Adipocyte (in vitro differentiated cells): ENCODE data around the gene NF1.
"Not testable (repeated sequence)": the region's sequence is repeated elsewhere in the genome, so short reads cannot be mapped to it uniquely, and the experiment has no call there.

Source experiments
- DNase-seq: peaks from one replicate; pipeline ENCODE4 v3.0.0-alpha.2; 2015; ENCODE audit warnings: low read depth
- H3K27me3 ChIP-seq: replicated peaks from 2 replicates; pipeline ENCODE4 v1.7.0; 2013; ENCODE audit warnings: mild to moderate bottlenecking, low read length, moderate library complexity; ENCODE audit not compliant: control insufficient read depth, insufficient read depth
- H3K36me3 ChIP-seq: 2 replicates; pipeline ENCODE4 v1.7.0; 2013; ENCODE audit warnings: low read length, mild to moderate bottlenecking, moderate library complexity; ENCODE audit not compliant: control insufficient read depth, insufficient read depth, severe bottlenecking
- H3K4me1 ChIP-seq: 2 replicates; pipeline ENCODE4 v1.7.0; 2013; ENCODE audit warnings: mild to moderate bottlenecking, low read length, moderate library complexity; ENCODE audit not compliant: control insufficient read depth, insufficient read depth
- H3K4me3 ChIP-seq: 2 replicates; pipeline ENCODE4 v1.7.0; 2013; ENCODE audit warnings: mild to moderate bottlenecking, low read length, moderate library complexity
- H3K9ac ChIP-seq: 2 replicates; pipeline ENCODE4 v1.7.0; 2013; ENCODE audit warnings: mild to moderate bottlenecking, low read length, moderate library complexity
- H3K9me3 ChIP-seq: 2 replicates; pipeline ENCODE4 v1.7.0; 2013; ENCODE audit warnings: mild to moderate bottlenecking, low read length, moderate library complexity; ENCODE audit not compliant: control insufficient read depth

The NF1 gene

GRCh38 chr17:31085563-31085962 lies 9.2 kb upstream of the NF1 start:
- H3K9ac ChIP-seq, result no peak overlapping the region
- no peaks in the 10 kb centered on the region for H3K27me3 ChIP-seq
- H3K36me3 ChIP-seq, result no peaks in the 10 kb centered on the region
- peaks cover 5% of the 10 kb centered on the region for H3K4me1 ChIP-seq
- H3K4me3 ChIP-seq, result no peak overlapping the region
- peak; percentile 82 for DNase-seq
- no peaks in the 10 kb centered on the region for H3K9me3 ChIP-seq

- Histone ChIP-seq H3K9ac (no peak overlapping the region), H3K4me1 (peaks cover 5% of the 10 kb centered on the region), H3K9me3 (no peaks in the 10 kb centered on the region), H3K4me3 (no peak overlapping the region), H3K27me3 (no peaks in the 10 kb centered on the region), H3K36me3 (no peaks in the 10 kb centered on the region)
- no peak for DNase-seq
Measured at GRCh38 chr17:31089471-31089870, 5.3 kb upstream of the NF1 start.

DNA sequence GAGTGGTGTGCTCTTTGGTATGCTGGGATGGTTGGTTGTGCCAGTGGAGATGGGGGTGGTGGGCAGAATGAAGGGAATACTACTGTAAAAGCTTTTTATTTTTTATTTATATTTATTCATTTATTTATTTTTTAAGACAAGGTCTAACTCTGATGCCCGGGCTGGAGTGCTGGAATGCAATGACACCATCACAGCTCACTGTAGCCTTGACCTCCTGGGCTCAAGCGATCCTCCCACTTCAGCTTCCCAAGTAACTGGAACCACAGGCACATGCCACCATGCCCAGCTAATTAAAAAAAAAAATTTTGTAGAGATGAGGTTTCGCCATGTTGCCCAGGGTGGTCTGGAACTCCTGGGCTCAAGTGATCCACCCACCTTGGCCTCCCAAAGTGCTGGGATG lies 4.1 kb upstream of the NF1 start:
- H3K9me3 ChIP-seq, H3K4me3 ChIP-seq, H3K27me3 ChIP-seq, H3K36me3 ChIP-seq, H3K4me1 ChIP-seq, DNase-seq, H3K9ac ChIP-seq: not testable (repeated sequence)

DNA sequence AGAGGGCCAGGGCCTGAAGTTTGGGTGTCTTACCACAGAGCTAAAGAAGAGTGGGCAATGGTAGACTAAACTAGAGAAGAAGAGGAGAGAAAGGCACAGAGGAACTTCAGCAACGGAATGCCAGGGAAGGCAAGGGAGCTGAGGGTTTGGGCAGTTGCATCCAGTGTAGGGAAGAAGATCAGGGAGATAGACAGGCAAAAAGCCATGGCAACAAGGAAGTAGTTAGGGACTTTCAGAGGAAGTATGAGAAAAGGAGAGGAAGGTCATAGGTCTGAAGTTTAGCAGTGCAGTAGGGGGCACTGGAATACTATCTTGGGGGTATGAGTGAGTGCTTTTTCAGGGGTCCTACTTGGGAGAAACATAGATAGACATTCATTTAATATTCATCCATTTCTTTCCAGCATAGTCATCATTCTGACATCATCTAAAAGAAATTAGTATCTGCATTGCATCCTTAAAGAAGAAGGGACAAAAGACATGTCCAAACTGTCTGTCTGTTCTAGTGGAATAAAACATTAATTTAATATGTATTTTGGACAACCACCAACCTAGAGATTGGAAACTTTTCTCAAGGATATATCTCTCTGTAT lies 2.2 kb upstream of the NF1 start:
- H3K36me3 ChIP-seq, result no peaks in the 10 kb centered on the region
- H3K9ac ChIP-seq, result no peak overlapping the region
- no peaks in the 10 kb centered on the region for H3K27me3 ChIP-seq
- H3K9me3 ChIP-seq, result no peaks in the 10 kb centered on the region
- no peak overlapping the region for H3K4me3 ChIP-seq
- H3K4me1 ChIP-seq, result peaks cover 7% of the 10 kb centered on the region
- no peak for DNase-seq

DNA sequence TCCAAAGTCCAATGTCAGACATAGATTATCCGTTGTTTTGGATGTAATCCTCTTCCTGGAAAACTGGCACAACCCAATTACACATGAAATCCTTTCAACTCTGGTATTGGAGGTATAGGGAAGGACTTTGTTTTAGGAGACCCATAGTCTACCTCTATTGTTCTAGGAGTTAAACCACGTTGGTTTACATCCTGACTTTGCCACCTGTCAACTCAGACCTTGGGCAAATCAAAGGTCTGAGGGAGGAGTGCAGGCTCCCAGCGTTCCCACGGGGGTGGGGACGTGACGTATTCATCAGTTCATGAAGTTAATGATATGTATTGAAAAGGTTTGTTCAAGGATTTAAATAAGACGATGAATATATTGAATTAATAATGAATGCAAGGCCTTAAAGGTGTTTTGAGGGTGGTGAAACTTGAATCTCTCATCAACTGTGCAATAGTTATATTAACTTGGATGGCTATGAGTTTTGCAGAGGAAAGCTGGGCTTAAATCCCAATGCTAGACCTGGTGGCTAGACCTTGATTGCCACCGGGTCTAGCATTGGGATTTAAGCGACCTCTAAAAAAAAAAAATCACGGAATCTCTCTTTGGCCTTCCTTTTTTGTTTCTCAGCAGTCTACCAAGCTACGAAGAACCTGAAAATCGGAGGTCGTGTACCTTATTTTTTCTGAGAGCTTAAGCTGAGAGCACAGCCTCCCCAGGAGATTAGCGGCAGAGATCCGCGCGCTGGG lies 744 bp upstream of the NF1 start:
- Histone ChIP-seq H3K9ac (peak overlapping the region; percentile 77), H3K27me3 (no peaks in the 10 kb centered on the region), H3K4me3 (peak overlapping the region; percentile 90), H3K36me3 (no peaks in the 10 kb centered on the region), H3K9me3 (no peaks in the 10 kb centered on the region), H3K4me1 (peaks cover 7% of the 10 kb centered on the region)
- no peak for DNase-seq

- Histone ChIP-seq H3K9ac (peak overlapping the region; percentile 88), H3K9me3 (no peaks in the 10 kb centered on the region), H3K27me3 (no peaks in the 10 kb centered on the region), H3K4me1 (peaks cover 7% of the 10 kb centered on the region), H3K36me3 (no peaks in the 10 kb centered on the region), H3K4me3 (peak overlapping the region; percentile 90)
- DNase-seq, result peak; percentile 63
Measured at GRCh38 chr17:31095236-31096105, 694 bp downstream of the NF1 start.

- no peak for DNase-seq
- no peaks in the 10 kb centered on the region for H3K9me3 ChIP-seq
- peak overlapping the region; percentile 90 for H3K4me3 ChIP-seq
- peak overlapping the region; percentile 88 for H3K9ac ChIP-seq
- no peaks in the 10 kb centered on the region for H3K36me3 ChIP-seq
- peaks cover 7% of the 10 kb centered on the region for H3K4me1 ChIP-seq
- H3K27me3 ChIP-seq, result no peaks in the 10 kb centered on the region
Measured at GRCh38 chr17:31096106-31096436, 1.3 kb downstream of the NF1 start.

- Histone ChIP-seq H3K27me3 (no peaks in the 10 kb centered on the region), H3K36me3 (no peaks in the 10 kb centered on the region), H3K9ac (no peak overlapping the region), H3K4me3 (no peak overlapping the region), H3K9me3 (no peaks in the 10 kb centered on the region), H3K4me1 (peaks cover 13% of the 10 kb centered on the region)
- DNase-seq, result no peak
Measured at GRCh38 chr17:31099016-31099415, 4.2 kb downstream of the NF1 start.

DNA sequence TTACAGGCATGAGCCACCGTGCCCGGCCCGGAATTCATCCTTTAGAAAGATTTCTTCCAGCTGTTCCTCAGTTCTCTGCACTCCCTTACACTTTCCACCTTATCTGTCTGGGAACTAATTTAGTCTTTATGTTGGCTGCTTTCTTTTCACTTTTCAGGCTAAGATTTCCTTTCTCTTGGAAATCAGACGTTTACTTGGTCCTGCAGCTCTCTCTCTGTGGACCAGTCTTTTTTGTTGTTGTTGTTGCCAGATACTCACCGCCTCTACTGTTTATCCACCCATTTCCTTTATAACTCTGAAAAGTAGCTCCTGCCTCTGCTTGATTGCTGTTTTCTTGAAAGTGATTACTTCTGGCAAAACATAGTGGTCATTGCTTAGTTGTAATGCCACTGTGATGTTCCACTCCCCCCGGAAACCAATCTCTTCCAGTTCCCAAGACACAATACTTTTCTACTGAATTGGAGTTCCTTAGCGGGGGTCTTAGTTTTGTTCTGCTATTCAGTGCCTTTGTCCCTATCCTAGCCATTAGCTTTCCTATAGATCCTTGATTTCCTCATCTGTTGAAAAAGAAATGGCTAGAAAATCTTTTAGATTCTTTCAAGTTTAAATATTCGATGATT lies 6.2 kb downstream of the NF1 start:
- no peaks in the 10 kb centered on the region for H3K27me3 ChIP-seq
- no peaks in the 10 kb centered on the region for H3K36me3 ChIP-seq
- H3K9me3 ChIP-seq, result no peaks in the 10 kb centered on the region
- H3K9ac ChIP-seq, result no peak overlapping the region
- DNase-seq, result no peak
- peaks cover 13% of the 10 kb centered on the region for H3K4me1 ChIP-seq
- H3K4me3 ChIP-seq, result no peak overlapping the region

GRCh38 chr17:31101943-31102342 lies 7.2 kb downstream of the NF1 start:
- no peaks in the 10 kb centered on the region for H3K36me3 ChIP-seq
- no peaks in the 10 kb centered on the region for H3K9me3 ChIP-seq
- H3K9ac ChIP-seq, result no peak overlapping the region
- no peak overlapping the region for H3K4me3 ChIP-seq
- DNase-seq, result no peak
- H3K4me1 ChIP-seq, result peaks cover 6% of the 10 kb centered on the region
- no peaks in the 10 kb centered on the region for H3K27me3 ChIP-seq

GRCh38 chr17:31105991-31106390 lies 11.2 kb downstream of the NF1 start:
- Histone ChIP-seq H3K36me3 (no peaks in the 10 kb centered on the region), H3K27me3 (no peaks in the 10 kb centered on the region), H3K4me3 (no peak overlapping the region), H3K9me3 (no peaks in the 10 kb centered on the region), H3K9ac (no peak overlapping the region), H3K4me1 (peaks cover 6% of the 10 kb centered on the region)
- DNase-seq, result no peak
